GM19328 (cell line): ENCODE measurements around the gene BACE2.
"Not testable (repeated sequence)": the region's sequence is repeated elsewhere in the genome, so short reads cannot be mapped to it uniquely, and the experiment has no call there.

Experiments
- ATAC-seq: cut with Tn5 transposase; IDR thresholded peaks from one replicate; pipeline ENCODE4 v1.9.1; 2021; ENCODE audit warnings: mild to moderate bottlenecking, moderate library complexity; ENCODE audit not compliant: unreplicated experiment

Gene BACE2

GRCh38 chr21:41182547-41182946, 14.6 kb downstream of the BACE2 start:
- ATAC-seq = no peak

GRCh38 chr21:41183575-41183974, 15.6 kb downstream of the BACE2 start:
- ATAC-seq = no peak

DNA sequence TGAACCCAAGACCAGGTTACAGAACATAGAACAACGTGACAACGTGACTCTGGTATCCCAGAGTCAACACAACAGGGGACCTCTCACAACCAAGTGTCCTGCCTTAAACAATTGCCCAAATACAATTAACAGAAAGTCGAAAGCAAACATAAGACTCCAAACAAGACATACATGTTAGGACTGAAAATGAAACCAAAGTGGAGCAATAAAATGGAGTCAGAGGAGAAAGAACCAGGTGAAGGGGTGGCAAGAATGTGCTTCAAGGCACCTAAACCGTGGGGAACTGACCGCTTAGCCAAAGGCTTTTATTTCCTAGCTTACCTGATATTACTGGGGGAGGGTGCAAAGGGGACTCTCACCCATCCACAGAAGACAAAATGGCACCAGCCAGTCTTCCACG, 17.8 kb downstream of the BACE2 start:
- ATAC-seq = no peak

DNA sequence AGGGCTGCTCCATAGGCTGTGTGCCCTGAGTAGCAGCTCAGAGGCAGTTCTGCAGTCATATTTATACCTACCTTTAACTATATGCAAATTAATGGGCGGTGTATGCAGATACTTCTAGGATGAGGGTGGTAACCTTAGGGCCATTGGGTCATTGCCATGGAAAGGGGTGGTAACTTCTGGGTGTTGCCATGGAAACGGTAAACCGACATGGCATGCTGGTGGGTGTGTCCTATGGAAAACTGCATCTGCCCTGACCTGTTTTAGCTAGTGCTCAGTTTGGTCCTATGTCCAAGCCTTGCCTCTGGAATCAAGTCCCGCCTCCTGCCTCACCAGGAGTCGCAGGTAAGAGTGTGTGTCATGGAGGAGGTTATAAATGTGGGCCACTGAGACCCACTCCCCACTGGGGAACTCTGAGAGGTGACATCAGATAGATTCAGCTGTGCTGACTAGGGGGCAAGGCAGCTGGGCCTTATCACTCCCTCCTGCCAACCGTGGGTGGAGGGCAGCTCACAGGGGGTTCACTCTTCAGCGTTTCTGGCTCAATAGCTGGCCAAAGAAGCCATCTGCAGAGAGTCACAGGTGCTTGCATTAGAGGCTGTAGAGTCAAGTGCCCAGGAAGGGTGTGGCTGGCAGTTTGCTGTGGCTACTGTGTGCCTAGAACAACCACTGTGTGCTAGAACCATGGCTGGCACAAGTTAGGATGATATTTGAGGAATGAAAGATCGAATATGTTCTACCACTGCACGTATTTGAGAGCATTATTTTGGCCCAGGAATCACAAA, 19.0 kb downstream of the BACE2 start:
- no peak for ATAC-seq

DNA sequence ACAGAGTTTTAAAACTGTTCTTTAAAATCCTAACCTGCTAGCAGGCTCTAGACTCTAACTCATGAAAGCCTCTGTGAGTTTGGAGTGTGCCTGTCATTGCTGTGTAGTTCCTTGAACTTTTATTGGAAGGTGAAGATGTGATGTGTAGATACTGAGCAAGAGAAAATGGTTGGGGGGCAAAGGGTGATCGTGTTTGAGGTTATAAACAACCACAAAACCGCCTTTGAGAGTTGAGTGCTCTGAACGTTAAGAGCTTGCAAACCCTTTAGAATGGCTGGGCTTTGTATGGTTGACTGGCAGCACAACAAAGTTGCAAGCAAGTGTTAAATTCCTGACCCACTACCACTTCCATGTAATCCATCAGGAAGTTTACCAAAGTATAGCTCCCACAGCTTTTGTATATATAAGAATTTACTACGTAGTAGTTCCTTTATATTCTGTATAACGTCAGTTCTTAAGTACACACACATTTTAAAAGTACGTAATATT, 19.6 kb downstream of the BACE2 start:
- ATAC-seq = no peak

DNA sequence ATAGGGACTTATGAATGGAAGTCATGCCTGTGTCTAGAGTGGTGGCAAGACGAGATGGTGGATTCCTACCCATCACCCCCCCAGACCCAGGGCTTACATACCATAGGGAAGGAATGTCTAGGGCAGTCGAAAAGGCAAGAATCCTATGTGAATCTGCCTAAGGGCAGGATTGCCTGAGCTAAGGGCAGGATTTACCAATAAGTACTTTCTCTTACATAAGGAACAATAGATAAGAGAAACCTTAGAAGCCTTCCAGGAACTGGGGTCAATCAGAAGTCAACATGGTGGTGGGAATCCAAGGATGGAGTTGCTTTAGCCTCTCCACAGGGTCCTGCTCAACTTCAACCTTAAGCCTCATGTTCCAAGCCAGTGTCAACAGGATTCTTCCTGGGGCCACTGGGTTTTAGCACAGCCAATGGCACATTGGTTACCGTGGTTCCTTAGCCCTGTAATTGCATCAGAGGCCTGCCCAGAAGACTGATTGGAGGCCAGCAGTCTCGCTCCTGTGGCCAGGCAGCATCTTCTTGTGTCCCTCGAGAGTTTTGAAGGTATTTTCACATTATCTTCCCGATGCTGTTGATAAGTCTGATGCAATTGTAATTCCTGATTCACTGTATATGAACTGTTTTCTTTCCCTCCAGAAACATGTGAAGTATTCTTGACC, 20.7 kb downstream of the BACE2 start:
- no peak for ATAC-seq

GRCh38 chr21:41189150-41189745, 21.3 kb downstream of the BACE2 start:
- no peak for ATAC-seq

DNA sequence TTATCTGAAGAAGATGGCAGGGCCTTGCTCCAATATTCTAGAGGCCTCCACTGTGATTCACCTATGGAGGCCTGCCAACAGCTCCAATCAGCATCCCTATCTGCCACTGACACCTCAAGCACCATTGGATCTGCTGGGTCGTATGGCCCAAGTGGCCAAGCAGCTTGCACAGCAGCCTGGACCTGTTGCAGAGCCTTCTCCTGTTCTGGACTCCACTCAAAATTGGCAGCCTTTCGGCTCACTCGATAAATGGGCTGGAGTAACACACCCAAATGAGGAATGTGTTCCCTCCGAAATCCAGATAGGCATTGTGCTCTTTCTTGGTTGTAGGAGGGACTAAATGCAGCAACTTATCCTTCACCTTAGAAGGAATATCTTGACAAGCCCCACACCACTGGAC, 24.6 kb downstream of the BACE2 start:
- ATAC-seq = not testable (repeated sequence)

DNA sequence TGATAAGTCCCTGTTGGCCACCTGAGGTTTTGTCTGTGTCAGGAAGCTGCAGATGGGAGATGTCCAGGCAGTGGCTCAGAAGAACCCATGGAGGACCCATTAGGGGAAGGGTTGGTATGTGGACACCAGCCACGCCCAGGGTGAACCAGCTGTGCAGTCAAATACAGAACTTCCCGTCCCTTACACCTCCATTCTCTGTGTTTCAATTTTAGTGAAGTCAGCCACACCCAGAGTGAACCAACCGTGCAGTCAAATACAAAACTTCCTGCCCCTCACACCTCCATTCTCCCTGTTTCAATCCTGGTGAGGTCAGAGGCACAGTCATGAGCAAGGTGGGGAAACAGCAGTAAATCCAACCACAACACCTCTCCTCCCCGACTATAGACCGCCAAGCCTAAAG, 27.4 kb downstream of the BACE2 start:
- no peak for ATAC-seq

- ATAC-seq = no peak
These were observed 29.0 kb downstream of the BACE2 start for GRCh38 chr21:41196993-41197392.

GRCh38 chr21:41197582-41197981, 29.6 kb downstream of the BACE2 start:
- ATAC-seq = no peak

GRCh38 chr21:41198647-41199046, 30.7 kb downstream of the BACE2 start:
- not testable (repeated sequence) for ATAC-seq

DNA sequence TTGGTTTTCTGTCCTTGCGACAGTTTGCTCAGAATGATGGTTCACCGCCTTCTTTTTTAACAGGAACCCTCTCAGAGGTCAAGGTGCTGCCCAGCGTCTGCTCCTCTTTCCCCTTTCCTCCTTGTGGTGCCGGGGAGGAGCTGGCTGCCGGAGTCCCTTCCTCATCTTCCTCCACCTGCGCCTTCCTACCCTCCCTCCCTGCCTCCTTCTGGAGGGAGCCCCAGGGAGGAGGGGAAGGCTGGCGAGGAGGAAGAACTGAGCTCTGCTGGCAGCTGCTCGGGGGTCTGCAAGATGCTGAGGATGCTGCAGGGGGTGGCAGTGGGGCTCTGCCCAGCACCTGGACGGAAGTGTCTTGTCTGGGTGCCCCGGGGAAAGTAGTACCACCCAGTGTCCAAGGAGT, 31.2 kb downstream of the BACE2 start:
- ATAC-seq = no peak

GRCh38 chr21:41199588-41199987, 31.6 kb downstream of the BACE2 start:
- ATAC-seq = no peak

DNA sequence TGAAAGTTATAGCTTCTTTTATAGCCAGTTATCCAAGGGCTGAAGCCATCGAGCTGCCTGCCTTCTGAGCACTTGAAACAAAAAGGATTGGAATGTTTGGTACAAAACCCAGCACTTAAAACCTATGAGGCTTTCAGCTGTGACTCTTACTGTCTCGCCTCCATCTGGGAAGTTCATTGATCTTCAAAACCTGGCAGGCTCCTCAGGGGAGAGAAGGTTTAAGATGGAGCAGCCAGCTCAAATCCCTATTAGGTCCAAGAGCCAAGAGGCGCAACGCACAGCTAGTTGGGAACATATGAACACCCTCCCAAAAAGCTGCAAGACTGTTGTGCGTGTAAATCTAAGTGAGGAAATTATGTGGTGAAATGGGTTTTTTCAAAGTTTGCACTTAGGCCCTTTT, 33.4 kb downstream of the BACE2 start:
- no peak for ATAC-seq

DNA sequence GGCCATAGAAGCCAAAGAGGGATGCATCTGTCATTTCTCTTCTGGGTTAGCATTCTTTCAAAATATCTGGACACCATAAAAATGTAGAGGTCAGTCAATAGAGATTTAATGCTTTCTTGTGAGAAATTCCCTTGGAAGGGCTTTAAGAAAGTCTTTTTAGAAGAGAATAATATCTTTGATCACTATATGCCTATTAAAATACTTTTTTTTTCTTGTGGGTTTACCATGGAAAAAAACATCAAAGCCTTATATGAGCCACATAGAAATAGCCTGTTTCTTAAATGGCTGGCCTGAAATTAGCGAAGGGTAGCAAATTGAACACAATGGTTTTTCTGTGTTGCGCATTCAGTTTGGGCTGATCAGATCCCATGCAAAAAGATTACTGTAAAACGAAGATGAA, 36.8 kb downstream of the BACE2 start:
- no peak for ATAC-seq

DNA sequence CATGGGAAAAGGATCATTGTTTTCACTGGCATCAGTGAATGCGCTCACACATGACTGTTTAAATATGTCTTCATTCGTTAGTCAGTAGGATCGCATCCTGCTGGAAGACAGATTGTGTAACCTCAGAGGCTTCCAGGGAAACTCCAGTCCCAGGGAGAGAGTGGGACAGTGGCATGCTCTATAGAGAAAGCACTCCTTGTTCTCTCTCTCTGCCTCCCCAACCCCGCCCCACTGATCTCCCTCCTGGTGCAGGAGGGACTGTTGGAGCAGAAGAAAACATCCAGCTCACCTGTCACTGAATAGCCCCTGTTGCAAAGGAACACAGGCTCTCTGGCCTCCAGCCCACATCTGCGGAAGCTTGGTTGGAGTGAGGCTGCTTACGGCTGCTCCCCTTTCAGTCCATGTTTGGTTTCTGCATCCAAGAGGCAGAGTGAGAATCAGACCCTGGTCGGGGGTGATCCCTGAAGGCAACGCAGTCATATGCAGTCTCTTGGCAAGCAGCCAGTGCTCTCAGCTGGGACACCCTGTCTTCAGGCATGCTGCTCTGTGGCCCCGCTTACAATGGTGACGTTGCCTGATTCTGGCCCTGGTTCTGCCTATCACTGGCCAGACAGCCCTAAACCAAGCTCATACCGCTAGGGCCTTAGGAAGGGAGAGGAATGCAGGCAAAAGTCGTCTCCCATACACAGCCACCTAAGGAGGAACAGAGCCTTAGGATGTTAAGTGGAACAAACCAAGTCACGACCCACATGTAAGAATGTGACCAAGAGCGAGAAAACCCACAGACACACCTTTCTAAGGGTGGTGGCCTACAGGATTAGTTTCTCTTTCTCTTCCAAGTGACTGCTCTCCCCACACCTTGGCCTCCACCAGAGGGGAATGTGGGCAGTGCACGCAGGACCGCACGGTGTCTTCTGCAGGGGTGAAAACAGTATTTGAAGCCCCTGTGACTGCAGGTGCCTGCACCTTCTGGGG, 39.7 kb downstream of the BACE2 start:
- ATAC-seq = no peak

DNA sequence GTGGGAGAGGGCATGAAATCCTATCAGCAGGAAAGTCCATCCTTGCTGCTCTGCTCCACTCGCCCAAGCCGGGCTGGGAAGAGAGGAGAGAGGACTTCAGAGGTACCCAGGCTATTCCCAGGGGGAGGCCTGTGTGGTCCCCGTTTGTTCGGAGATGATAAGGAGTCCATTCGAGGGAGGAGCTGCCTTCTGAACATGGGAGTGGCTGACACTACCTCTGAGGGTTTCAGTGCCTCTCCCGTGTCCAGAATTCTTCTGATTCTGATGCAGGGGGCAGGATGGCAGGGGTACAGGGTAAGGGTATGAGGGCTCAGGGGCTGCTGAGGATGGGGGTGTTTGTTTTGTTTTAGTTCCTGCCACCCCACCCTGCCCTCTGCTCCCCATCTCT, 40.4 kb downstream of the BACE2 start:
- no peak for ATAC-seq

DNA sequence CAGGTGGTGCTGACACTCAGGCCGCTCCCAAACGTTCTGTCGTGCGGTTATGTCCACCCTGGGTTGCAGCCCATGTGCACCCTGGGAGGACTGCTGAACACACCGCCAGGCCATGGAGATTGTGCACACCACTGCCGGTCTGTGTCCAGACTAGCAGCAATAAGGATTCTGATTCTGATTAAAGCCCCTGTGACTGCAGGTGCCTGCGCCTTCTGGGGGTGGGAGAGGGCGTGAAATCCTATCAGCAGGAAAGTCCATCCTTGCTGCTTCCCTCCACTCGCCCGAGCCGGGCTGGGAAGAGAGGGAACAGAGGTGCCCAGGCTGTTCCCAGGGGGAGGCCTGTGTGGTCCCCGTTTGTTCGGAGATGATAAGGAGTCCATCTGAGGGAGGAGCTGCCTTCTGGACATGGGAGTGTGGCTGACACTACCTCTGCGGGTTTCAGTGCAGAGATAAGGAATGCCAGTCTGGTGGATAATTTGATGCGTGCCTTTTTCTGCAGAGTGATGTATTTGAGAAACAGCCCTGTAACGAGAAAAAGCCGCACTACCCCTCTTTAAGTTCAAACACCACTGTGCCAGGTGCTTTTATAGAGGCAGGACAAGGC, 41.2 kb downstream of the BACE2 start:
- ATAC-seq = no peak

DNA sequence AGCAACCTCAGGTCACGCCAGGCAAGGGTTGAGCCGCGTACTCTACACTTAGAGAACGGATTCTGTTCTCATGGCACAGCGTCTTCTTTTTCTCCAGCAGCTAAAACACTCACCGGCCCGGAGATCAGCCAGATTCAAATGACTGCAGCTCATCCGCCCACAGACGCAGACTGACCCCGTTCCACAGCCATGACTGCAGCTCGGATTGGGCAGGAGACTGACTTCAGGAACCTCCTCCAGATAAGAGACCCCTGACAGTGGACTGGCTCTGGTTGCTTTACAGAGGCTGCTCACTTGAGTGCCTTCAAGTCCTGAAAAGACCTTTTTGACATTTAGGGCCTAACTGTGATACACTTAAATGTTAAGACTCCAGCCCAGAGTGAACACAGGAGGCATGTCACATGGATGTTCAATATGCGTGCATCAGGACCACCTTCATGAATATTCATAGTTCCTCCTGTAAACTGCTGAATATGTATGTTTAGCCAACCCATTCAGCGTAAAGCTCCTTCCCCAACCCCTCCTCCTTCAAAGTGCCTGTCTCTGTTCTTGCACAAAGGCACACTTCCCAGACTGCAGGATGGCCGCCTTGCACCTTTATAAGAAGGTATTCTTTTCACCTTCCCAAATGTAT, 42.6 kb downstream of the BACE2 start:
- ATAC-seq = no peak
